ENCODE data around the gene PDCD1.

DNA sequence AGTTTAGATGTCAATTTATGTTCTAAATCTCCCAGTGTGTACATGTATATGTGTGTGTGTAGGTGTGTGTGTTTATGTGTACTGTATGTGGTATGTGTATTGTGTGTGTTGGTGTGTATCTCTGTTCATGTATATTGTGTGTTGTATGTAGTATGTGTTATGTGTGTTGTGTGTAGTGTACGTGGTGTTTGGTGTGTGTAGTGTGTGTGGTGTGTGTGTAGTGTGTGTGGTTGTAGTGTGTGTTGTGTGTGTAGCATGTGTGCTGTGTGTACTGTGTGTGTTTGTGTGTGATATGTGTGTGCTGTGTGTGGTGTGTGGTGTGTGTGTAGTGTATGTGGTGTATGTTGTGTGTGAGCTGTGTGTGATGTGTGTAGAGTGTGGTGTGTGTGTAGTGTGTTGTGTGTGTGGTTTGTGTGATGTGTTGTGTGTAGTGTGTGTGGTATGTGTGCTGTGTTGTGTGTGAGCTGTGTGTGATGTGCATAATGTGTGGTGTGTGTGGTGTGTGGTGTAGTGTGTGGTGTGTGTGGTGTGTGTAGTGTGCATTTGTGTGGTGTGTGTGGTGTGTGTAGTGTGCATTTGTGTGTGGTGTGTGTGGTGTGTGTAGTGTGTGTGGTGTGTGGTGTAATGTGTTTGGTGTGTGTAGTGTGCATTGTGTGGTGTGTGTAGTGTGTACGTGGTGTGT lies 5.6 kb upstream of the PDCD1 start:
- TF ChIP-seq CTCF (IDR thresholded peaks at IDR 0.05; ENCODE audit: insufficient read depth, low read length): no peak
- TF ChIP-seq SPI1 (IDR thresholded peaks at IDR 0.05; ENCODE audit: borderline replicate concordance, low read depth): no peak
- TF ChIP-seq, protein P1, sequence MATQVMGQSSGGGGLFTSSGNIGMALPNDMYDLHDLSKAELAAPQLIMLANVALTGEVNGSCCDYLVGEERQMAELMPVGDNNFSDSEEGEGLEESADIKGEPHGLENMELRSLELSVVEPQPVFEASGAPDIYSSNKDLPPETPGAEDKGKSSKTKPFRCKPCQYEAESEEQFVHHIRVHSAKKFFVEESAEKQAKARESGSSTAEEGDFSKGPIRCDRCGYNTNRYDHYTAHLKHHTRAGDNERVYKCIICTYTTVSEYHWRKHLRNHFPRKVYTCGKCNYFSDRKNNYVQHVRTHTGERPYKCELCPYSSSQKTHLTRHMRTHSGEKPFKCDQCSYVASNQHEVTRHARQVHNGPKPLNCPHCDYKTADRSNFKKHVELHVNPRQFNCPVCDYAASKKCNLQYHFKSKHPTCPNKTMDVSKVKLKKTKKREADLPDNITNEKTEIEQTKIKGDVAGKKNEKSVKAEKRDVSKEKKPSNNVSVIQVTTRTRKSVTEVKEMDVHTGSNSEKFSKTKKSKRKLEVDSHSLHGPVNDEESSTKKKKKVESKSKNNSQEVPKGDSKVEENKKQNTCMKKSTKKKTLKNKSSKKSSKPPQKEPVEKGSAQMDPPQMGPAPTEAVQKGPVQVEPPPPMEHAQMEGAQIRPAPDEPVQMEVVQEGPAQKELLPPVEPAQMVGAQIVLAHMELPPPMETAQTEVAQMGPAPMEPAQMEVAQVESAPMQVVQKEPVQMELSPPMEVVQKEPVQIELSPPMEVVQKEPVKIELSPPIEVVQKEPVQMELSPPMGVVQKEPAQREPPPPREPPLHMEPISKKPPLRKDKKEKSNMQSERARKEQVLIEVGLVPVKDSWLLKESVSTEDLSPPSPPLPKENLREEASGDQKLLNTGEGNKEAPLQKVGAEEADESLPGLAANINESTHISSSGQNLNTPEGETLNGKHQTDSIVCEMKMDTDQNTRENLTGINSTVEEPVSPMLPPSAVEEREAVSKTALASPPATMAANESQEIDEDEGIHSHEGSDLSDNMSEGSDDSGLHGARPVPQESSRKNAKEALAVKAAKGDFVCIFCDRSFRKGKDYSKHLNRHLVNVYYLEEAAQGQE (IDR thresholded peaks at IDR 0.05; ENCODE audit: insufficient replicate concordance, low read depth): no peak

Data from HL-60 (cell line).